Left cardiac atrium (tissue), 4 donors: ENCODE measurements around the gene CDC42EP4. TPM values are rescaled to one million over a fixed set of nuclear protein-coding genes. Genes with fewer than 3 reads are reported as not detected.
"Not testable (repeated sequence)": the region's sequence is repeated elsewhere in the genome, so short reads cannot be mapped to it uniquely, and the experiment has no call there.

Experiments
- ATAC-seq, 2 donors: fragments of 200-7000 bp; cut with Tn5 transposase; one replicate each; pipeline ENCODE4 v1.9.1; 2020; ENCODE audit warnings: mild to moderate bottlenecking in 2 of 2, moderate library complexity in 2 of 2
- DNase-seq: peaks from one replicate; pipeline ENCODE4 v3.0.0-alpha.2; 2020
- intact Hi-C, 2 donors: fragments of 100-400 bp; cut with DNase I; formaldehyde crosslinking; loops; one replicate each; pipeline versions ENCODE4 v1.14.1 to v1.15.1; 2022 to 2023
- total RNA-seq, 2 donors: library from RNA; stranded (reverse); fragmentation: NEBNext Ultra II Directional; extraction: Animal tissue kit (Norgen Biotek cat#: 25700); gene quantifications; one replicate each; pipeline ENCODE4 v1.2.1, GENCODE V29; 2021
- donor health status: DM: no; HTN: yes; CAD: no.
- donor health status: DM: no; HTN: yes; CAD: no; lungs with severe emphysema.
- donor health status: DM: yes; HTN: yes; CAD: no.
- donor health status: Dilated cardiomyopathy.

The CDC42EP4 gene
- total RNA-seq, 2 donors from 2014 or later: 44.9 to 80.5 TPM

GRCh38 chr17:73268582-73269328, 43.0 kb downstream of the CDC42EP4 start:
- intact Hi-C loops: no loop called here
- no peak for DNase-seq
- ATAC-seq: no peak

- peak in 1 of 2 donors; percentile 24 for ATAC-seq
- no peak for DNase-seq
Observed at GRCh38 chr17:73267648-73268537, 43.9 kb downstream of the CDC42EP4 start.

GRCh38 chr17:73266796-73267195, 45.0 kb downstream of the CDC42EP4 start:
- no peak for DNase-seq
- intact Hi-C loops: no loop called here
- no peak for ATAC-seq

More at GRCh38 chr17:73267648-73268537, 43.9 kb downstream of the CDC42EP4 start:
- intact Hi-C loops: no loop called here

GRCh38 chr17:73265646-73266640, 45.9 kb downstream of the CDC42EP4 start:
- peak in 1 of 2 donors; percentile 39 for ATAC-seq
- intact Hi-C loops: no loop called here

GRCh38 chr17:73264448-73264847, 47.4 kb downstream of the CDC42EP4 start:
- intact Hi-C loops, ATAC-seq, DNase-seq: not testable (repeated sequence)

More at GRCh38 chr17:73265646-73266640, 45.9 kb downstream of the CDC42EP4 start:
- no peak for DNase-seq

- ATAC-seq (peak in 1 of 2 donors; percentile 33), DNase-seq (no peak)
- intact Hi-C loops: no loop called here
Observed at GRCh38 chr17:73262676-73263642, 48.8 kb downstream of the CDC42EP4 start.

GRCh38 chr17:73261952-73262675, 49.7 kb downstream of the CDC42EP4 start:
- DNase-seq (no peak), ATAC-seq (peak in 1 of 2 donors; percentile 25)
- intact Hi-C loops: no loop called here

GRCh38 chr17:73261617-73261951, 50.2 kb downstream of the CDC42EP4 start, which contains the start of gene CPSF4L:
Gene CPSF4L (minus strand): TSS chr17:73261880. CDS start chr17:73261818, 62 bp downstream.
- intact Hi-C loops: no loop called here
- DNase-seq (no peak), ATAC-seq (no peak)

- intact Hi-C loops: loop anchor here (2.0 to 10.0 kb wide), 3 partner anchors 57 to 447 kb away; partner anchors contain the start of gene CDC42EP4 (in 1 of the 2)
- no peak for DNase-seq
- ATAC-seq: no peak
Observed at GRCh38 chr17:73257516-73257915, 54.3 kb downstream of the CDC42EP4 start.

GRCh38 chr17:73256220-73256619, 55.6 kb downstream of the CDC42EP4 start:
- ATAC-seq: no peak
- intact Hi-C loops: loop anchor here (2.0 to 10.0 kb wide), 3 partner anchors 59 to 449 kb away; partner anchors contain the start of gene CDC42EP4 (in 1 of the 2)
- no peak for DNase-seq

GRCh38 chr17:73255671-73256181, 56.1 kb downstream of the CDC42EP4 start:
- DNase-seq (peak; percentile 43), ATAC-seq (peak; percentile 70 to 72)
- intact Hi-C loops: loop anchor here (1.0 to 10.0 kb wide), 5 partner anchors 59 to 449 kb away; partner anchors contain the start of gene CDC42EP4 (in 1 of the 2)

GRCh38 chr17:73251871-73252270, 59.9 kb downstream of the CDC42EP4 start:
- intact Hi-C loops: loop anchor here (5.0 to 10.0 kb wide), 3 partner anchors 63 to 525 kb away; partner anchors contain the start of gene CDC42EP4 (in 1 of the 2)
- DNase-seq (no peak), ATAC-seq (no peak)

- DNase-seq: no peak
- ATAC-seq: no peak
- intact Hi-C loops: loop anchor here (5.0 to 10.0 kb wide), 3 partner anchors 64 to 524 kb away; partner anchors contain the start of gene CDC42EP4 (in 1 of the 2)
Observed at GRCh38 chr17:73250851-73251640, 60.8 kb downstream of the CDC42EP4 start.

- ATAC-seq (no peak), DNase-seq (no peak)
- intact Hi-C loops: loop anchor here (5.0 to 10.0 kb wide), 3 partner anchors 65 to 522 kb away; partner anchors contain the start of gene CDC42EP4 (in 1 of the 2)
Observed at GRCh38 chr17:73249700-73250099, 62.1 kb downstream of the CDC42EP4 start.

- ATAC-seq: no peak
- intact Hi-C loops: no loop called here
- no peak for DNase-seq
Observed at GRCh38 chr17:73248532-73248931, 63.3 kb downstream of the CDC42EP4 start.
